SK-N-MC (cell line): ENCODE data around the gene SLC38A11.

Source experiments
- EZH2 ChIP-seq: fragments of 200-600 bp; sonication (generic); IDR thresholded peaks from one replicate; pipeline ENCODE4 v1.6.1; 2017; ENCODE audit warnings: antibody characterized with exemption
- POLR2AphosphoS5 ChIP-seq: IDR thresholded peaks from 2 replicates; pipeline ENCODE4 v1.6.1; 2012; ENCODE audit warnings: mild to moderate bottlenecking, low read depth, low read length, borderline replicate concordance

GRCh38 chr2:164992818-164993217 lies 37.5 kb upstream of the SLC38A11 start:
- no peak for TF ChIP-seq POLR2AphosphoS5
- no peak for TF ChIP-seq EZH2
